ENCODE data around the gene RBM48.

DNA sequence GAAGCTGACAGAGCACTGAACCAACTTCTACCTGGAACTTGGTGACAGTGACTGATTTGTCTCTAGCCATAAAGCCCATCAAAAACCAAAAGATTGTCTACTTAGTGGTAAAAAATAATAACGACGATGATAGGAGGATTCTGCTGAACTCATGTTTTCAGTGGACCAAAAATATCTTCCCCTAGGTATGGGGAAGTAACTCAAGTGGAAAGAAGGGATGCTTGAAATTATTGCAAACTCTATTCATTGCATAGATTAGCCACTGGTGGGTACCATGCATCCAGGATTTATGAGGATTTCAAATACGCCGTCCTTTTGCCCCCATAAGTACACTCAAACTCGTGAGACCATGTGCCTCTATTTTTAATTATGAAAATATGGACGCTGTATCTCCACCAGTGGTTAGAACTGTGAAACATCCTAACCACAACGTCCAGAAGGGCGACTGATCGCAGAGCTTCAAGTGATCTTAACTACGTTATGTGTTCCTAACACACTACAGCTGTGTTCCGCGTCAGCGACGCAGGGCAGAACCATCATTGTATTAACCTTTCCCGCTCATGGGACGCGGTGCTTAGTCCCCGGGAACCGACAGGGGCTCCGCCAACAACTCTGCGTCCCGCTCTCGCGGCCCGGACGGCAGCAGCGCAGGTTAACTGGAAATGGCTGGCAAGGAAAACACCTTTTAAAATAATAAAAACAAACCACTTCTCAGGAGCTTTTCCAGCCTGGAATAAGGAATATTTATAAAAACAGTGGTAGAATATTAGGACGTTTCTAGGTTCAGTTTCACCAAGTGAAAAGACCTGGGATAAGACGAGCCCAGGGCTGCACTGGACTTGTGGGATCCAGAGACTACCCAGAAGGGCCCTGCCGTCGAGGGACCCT, 1.1 kb upstream of the RBM48 start:
- TF ChIP-seq CTCF (IDR thresholded peaks at IDR 0.05) (no peak), EP300 (IDR thresholded peaks at IDR 0.05) (no peak), POLR2A (IDR thresholded peaks at IDR 0.05) (no peak)
